Measurements from ENCODE around the gene EME1.
"Not testable (repeated sequence)": the region's sequence is repeated elsewhere in the genome, so short reads cannot be mapped to it uniquely, and the experiment has no call there.

EME1 gene

GRCh38 chr17:50396261-50397110 is 23.5 kb downstream of the EME1 start:
- peak; percentile 61 for DNase-seq

GRCh38 chr17:50397111-50397918 is 24.3 kb downstream of the EME1 start, which contains the start of gene LRRC59:
Gene LRRC59 (minus strand): TSS chr17:50397523. CDS start chr17:50397317, 206 bp downstream.
- peak; percentile 89 for DNase-seq

- DNase-seq, result no peak
Observed at GRCh38 chr17:50397919-50398285, 24.9 kb downstream of the EME1 start.

GRCh38 chr17:50398672-50399071 is 25.6 kb downstream of the EME1 start:
- not testable (repeated sequence) for DNase-seq

DNA sequence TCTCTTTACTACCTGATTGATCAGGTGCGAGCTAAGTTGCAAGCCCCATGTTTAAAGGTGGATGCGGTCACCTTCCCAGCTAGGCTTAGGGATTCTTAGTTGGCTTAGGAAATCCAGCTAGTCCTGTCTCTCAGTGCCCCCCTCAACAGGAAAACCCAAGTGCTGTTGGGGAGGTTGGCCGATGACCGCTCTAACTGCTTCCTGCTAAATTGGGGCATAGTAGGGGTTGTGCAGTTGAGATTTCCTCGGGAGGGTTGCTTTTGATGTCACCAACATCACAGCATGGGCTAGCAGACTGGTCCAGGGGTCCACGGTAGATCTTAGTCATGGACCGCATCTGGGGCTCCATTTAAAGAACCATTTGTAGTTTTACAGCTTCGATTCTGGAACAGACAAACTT is 26.6 kb downstream of the EME1 start:
- not testable (repeated sequence) for DNase-seq

GRCh38 chr17:50405351-50405750 is 32.3 kb downstream of the EME1 start:
- not testable (repeated sequence) for DNase-seq

DNA sequence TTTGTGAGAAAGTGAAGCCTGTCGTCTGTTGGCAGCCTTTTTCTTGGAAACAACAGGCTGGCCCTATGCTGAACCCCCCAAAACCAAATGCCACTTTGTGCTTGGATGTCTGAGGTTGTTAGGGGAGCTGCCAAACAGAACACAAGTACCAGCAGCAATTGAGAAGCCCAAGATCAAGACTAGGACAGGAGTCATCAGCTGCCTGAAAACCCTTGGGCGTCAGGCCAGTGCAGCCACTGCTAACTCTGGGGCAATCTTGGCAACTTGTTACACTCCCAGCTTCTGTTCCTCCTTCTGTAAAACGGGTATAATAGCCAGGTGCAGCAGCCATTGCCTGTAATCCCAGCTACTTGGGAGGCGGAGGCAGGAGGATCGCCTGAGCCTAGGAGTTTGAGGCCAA is 33.5 kb downstream of the EME1 start:
- no peak for DNase-seq

DNA sequence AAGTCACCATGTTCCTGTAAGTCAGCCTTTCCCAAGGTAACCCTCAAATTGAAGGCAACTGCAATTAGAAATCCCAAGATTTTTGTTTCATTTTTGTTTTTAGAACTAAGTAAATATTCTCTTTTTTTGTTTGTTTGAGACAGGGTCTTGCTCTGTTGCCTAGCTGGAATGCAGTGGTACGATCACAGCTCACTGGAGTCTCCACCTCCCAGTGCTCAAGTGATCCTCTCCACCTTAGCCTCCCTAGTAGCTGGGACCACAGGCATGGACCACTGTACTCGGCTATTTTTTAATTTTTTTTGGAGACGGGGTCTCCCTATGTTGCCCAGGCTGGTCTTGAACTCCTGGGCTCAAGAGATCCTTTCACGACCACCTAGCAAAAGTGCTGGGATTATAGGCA is 34.9 kb downstream of the EME1 start:
- no peak for DNase-seq

GRCh38 chr17:50412188-50412732 is 39.2 kb downstream of the EME1 start:
- no peak for DNase-seq

GRCh38 chr17:50414808-50415207 is 41.8 kb downstream of the EME1 start:
- no peak for DNase-seq

- DNase-seq, result not testable (repeated sequence)
Observed at GRCh38 chr17:50419577-50419976, 46.5 kb downstream of the EME1 start.

DNA sequence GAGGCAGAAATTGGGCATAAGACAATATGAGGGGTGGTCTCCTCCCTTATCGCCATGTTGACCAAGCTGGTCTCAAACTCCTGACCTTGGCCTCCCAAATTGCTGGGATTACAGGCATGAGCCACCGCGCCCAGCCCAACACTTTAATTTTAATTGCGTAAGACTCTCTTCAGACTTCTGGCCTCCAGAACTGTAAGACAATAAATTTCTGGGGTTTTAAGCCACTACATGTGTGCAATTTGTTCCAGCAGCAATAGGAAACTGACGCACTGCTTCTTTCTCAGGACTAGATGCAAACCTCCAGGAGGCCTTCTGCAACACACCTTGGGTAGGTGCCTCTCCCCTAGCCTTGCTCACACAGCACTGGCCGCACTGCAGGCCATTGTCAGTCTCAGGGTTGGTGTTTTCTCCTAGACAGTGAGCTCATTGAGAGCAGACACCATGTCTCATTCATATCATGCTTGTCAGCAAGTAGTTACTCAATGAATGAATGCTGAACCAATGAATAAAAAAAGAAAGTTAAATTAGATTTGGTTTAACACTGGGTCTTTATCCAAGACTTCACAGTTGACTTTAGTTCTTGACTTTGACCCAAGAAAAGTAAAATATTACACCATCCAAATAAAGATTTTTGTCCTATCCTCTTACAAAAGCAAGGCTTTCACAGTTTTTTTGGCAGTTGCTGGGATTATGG is 47.5 kb downstream of the EME1 start:
- no peak for DNase-seq

GRCh38 chr17:50421308-50422051 is 48.5 kb downstream of the EME1 start:
- DNase-seq, result peak; percentile 60

- no peak for DNase-seq
Observed at GRCh38 chr17:50422738-50423137, 49.7 kb downstream of the EME1 start.

DNA sequence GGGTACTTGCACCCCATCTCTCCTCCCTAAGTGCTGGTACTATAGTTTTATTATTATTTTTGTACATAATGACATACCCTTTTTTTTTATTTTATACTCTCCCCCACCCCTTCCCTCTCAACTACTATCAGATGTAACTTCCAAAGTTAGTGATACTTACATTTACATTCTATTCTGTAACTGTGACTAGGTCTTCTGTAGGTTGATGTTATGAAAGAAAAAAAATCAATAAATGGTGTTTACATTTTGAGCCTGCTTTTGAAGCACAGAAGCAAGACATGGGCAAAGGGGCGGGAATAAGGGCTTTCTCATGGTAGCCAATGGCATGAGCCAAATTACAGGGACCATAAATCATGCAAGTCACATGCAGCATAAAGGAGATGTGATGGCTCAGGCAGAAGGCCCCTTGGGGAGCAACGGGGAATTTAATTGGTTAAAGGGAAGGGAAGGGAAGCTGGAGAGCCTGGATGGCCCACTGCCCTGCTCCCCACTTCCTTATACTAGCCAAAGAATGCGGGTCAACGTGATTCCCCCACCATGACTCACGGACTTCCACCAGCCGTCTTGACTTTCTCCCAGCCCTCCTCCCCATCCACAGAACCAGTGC is 50.6 kb downstream of the EME1 start:
- DNase-seq, result peak; percentile 83

- no peak for DNase-seq
Observed at GRCh38 chr17:50424246-50424995, 51.4 kb downstream of the EME1 start.

DNA sequence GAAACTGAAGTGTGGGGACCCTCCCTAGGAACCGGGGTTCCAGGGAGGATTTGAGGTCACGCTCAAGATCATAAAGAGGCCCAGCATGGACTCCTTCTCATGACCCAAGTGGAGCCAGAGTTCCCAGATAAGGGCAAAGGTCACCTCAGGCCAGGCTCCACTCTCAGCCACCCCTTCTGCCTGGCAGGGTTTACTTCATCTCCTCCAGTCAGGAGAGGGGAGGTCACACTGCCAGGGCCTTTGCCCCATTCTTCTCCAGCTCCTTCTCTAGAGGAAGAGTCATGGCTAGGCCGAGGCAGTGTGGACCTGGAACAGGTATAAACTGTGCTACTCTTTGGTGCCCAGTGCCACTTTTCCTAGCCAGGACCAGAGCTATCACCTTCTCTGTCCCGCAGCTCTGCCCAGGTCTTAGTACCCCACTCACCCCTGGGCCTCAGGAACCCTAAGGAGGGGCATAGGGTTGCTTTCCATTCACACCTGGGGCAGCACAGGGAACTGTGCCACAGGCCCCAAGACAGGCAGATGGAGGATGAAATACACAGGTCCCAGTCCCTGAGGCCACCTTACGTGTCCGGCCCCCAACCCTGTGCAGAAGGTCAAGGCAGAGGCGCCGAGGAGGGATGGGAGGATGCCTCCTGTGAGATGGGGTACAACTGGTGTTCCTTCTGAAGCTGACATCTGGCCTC is 52.1 kb downstream of the EME1 start:
- no peak for DNase-seq

DNA sequence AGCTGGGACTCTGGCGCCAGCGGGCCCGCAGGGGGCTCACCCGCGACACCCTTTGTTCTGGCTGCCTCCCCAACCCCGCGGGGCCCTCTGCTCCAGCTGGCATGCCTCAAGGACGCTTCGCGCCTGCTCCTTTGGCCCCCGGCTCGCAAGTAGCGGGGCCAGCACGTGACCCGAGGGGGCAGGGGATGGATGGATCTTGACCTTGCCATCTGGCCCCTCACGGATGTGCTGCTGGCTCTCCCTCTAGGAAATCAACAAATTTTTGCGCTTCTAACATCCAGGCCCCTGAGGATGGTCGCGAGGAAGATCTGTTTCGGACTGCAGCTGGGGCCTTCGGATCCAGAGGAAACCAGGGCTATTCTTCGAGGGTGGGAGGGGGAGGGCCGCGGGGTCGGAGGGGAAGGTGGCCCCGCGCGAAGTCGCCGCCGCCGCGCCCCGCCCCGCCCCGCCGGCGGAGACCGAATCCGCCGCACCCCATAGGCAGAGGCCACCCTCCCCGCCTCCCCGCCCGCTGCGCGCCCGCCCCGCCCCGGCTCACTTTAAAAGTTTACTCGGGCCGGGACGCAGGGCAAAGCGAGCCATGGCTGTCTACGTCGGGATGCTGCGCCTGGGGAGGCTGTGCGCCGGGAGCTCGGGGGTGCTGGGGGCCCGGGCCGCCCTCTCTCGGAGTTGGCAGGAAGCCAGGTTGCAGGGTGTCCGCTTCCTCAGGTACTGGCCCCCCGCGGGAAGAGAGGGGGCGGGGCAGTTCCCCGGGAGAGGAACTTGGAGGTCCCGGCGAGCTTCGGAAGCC is 52.8 kb downstream of the EME1 start, which contains the start of gene ACSF2:
TSS of gene ACSF2 (plus strand) at position 537 of the 790 bp plus-strand sequence. CDS start at position 581, 44 bp downstream.
- peak; percentile 72 for DNase-seq

GRCh38 chr17:50426472-50426782 is 53.4 kb downstream of the EME1 start:
- DNase-seq, result no peak
